Colonic mucosa (tissue), 4 donors: Measurements from ENCODE around the gene ADAMTSL3. TPM values are rescaled to one million over a fixed set of nuclear protein-coding genes. Genes with fewer than 3 reads are reported as not detected.

Experiments
- DNase-seq: peaks from one replicate; pipeline ENCODE4 v3.0.0-alpha.2; 2020
- H3K27ac ChIP-seq: fragments of 200-600 bp; one replicate; pipeline ENCODE4 v1.8.0; 2021
- H3K27me3 ChIP-seq: fragments of 200-600 bp; one replicate; pipeline ENCODE4 v1.8.0; 2021
- H3K36me3 ChIP-seq: fragments of 200-600 bp; one replicate; pipeline ENCODE4 v1.8.0; 2021
- H3K4me1 ChIP-seq: fragments of 200-600 bp; one replicate; pipeline ENCODE4 v1.8.0; 2021; ENCODE audit warnings: mild to moderate bottlenecking
- H3K4me3 ChIP-seq: fragments of 200-600 bp; one replicate; pipeline ENCODE4 v1.8.0; 2021
- H3K9ac ChIP-seq, 2 donors: one replicate each; pipeline ENCODE4 v1.7.0; 2013; ENCODE audit warnings: control low read depth in 2 of 2, low read depth in 2 of 2, low read length in 2 of 2
- H3K9me3 ChIP-seq: fragments of 200-600 bp; one replicate; pipeline ENCODE4 v1.8.0; 2021
- CTCF ChIP-seq: fragments of 200-600 bp; IDR thresholded peaks from one replicate; pipeline ENCODE4 v1.8.0; 2022; ENCODE audit warnings: antibody characterized with exemption, mild to moderate bottlenecking
- intact Hi-C: fragments of 100-400 bp; cut with DNase I; formaldehyde crosslinking; loops from one replicate; pipeline ENCODE4 v1.14.1; 2022
- total RNA-seq, 2 donors: library from RNA; stranded (reverse); fragmentation: NEBNext Ultra II Directional in 1 of 2; extraction: Animal tissue kit (Norgen Biotek cat#: 25700) in 1 of 2; gene quantifications; one replicate each; pipeline ENCODE4 v1.2.1, GENCODE V29; 2021
- donor health status: healthy.
- donor health status: DM: no; HTN: no; CAD: no.
- donor health status: DM: no; HTN: no; CAD: no.

Gene ADAMTSL3
- total RNA-seq, 2 donors from 2014 or later: 0.72 to 4.8 TPM

DNA sequence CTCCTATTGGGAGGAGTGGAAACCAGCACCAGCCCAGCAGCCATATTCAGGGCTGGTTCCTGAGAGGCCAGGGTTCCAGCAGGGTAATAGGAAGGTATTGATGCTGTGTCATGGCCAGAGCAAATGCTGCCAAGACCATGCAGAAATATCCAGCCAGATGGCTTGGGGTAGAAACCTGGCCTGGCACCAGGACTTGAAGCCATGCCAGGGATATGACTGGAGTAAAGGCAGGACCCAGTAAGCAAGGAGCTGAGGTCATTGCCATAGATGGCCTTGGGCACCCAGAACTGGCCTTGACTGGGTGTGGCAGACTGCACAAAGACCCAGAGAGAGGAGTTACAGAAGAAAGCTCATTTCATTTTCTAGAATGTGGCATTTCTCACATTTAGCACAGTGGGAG lies 324.1 kb downstream of the ADAMTSL3 start:
- no peaks in the 10 kb centered on the region for H3K27me3 ChIP-seq
- H3K4me3 ChIP-seq: no peak overlapping the region
- H3K4me1 ChIP-seq: no peaks in the 10 kb centered on the region
- no peak overlapping the region for H3K9ac ChIP-seq
- intact Hi-C loops: no loop called here
- H3K36me3 ChIP-seq: no peaks in the 10 kb centered on the region
- TF ChIP-seq CTCF: no peak
- H3K27ac ChIP-seq: no peak overlapping the region
- H3K9me3 ChIP-seq: no peaks in the 10 kb centered on the region
- no peak for DNase-seq

- Histone ChIP-seq H3K27ac (no peak overlapping the region), H3K9me3 (no peaks in the 10 kb centered on the region), H3K36me3 (no peaks in the 10 kb centered on the region), H3K27me3 (no peaks in the 10 kb centered on the region), H3K4me3 (no peak overlapping the region), H3K9ac (no peak overlapping the region), H3K4me1 (no peaks in the 10 kb centered on the region)
- DNase-seq: no peak
- intact Hi-C loops: no loop called here
- no peak for TF ChIP-seq CTCF
Measured at GRCh38 chr15:83978588-83978987, 324.7 kb downstream of the ADAMTSL3 start.

DNA sequence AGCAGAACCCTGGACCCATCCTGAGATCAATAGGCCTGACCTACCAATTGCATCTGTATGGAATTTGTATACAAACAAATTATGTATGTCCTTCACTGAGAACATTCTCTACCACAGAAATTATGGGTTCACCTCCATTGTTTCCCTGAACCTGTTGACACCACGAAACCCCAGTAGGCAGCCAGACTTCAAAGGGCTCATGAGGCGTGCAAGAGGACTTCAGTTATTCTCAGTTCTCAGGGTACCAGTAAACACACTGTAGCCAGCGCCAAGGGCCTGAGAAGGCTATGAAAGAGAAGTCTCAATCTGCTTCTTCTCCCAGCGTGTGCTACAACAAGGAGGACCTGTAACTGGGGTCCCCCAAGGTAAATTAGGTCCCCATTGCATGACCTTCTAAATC lies 326.7 kb downstream of the ADAMTSL3 start:
- Histone ChIP-seq H3K4me1 (no peaks in the 10 kb centered on the region), H3K27me3 (no peaks in the 10 kb centered on the region), H3K4me3 (no peak overlapping the region), H3K9ac (no peak overlapping the region), H3K36me3 (no peaks in the 10 kb centered on the region), H3K9me3 (no peaks in the 10 kb centered on the region), H3K27ac (no peak overlapping the region)
- no peak for TF ChIP-seq CTCF
- intact Hi-C loops: no loop called here
- DNase-seq: no peak

GRCh38 chr15:83982748-83983147 lies 328.8 kb downstream of the ADAMTSL3 start:
- no peak overlapping the region for H3K9ac ChIP-seq
- intact Hi-C loops: no loop called here
- TF ChIP-seq CTCF: no peak
- no peaks in the 10 kb centered on the region for H3K4me1 ChIP-seq
- H3K27ac ChIP-seq: no peak overlapping the region
- no peak for DNase-seq
- no peaks in the 10 kb centered on the region for H3K9me3 ChIP-seq
- H3K27me3 ChIP-seq: no peaks in the 10 kb centered on the region
- no peaks in the 10 kb centered on the region for H3K36me3 ChIP-seq
- no peak overlapping the region for H3K4me3 ChIP-seq

GRCh38 chr15:83983634-83984458 lies 329.9 kb downstream of the ADAMTSL3 start:
- intact Hi-C loops: no loop called here
- no peaks in the 10 kb centered on the region for H3K9me3 ChIP-seq
- no peaks in the 10 kb centered on the region for H3K36me3 ChIP-seq
- no peak overlapping the region for H3K4me3 ChIP-seq
- no peak overlapping the region for H3K9ac ChIP-seq
- DNase-seq: no peak
- no peak for TF ChIP-seq CTCF
- no peaks in the 10 kb centered on the region for H3K4me1 ChIP-seq
- H3K27ac ChIP-seq: no peak overlapping the region
- H3K27me3 ChIP-seq: no peaks in the 10 kb centered on the region
